ENCODE data around the gene CNFN. TPM values are rescaled to one million over a fixed set of nuclear protein-coding genes. Genes with fewer than 3 reads are reported as not detected.

The CNFN gene
- total and polyA plus RNA-seq, 2 donors, result 0.85 to 32.7 TPM

DNA sequence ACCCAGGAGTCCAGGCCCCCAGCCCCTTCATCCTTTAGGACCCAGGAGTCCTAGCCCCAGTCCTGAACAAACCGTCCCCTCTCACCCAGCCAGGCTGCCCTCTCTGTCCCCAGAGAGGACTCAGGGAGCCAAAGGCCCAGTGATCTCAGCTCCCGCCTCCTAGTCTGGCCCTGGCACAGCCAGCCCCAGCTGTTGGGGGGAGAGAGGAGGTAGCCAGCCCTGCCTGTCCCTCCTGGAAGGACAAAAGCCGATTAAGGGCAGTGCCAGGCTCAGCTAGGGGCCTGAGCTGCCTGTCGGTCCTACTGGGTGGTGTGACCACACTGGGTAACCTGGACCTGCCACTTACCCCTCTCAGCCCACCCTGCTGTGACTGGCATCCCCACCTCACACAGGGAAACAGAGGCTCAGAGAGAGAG is 22.6 kb upstream of the CNFN start:
- H3K4me3 ChIP-seq (ENCODE audit: low read length in 2 of 2), result no peak overlapping the region
- H3K27ac ChIP-seq (ENCODE audit: low read depth in 1 of 2, low read length in 1 of 2), result no peak overlapping the region
- no peaks in the 10 kb centered on the region for H3K4me1 ChIP-seq (ENCODE audit: control insufficient read depth in 2 of 2, insufficient read depth in 2 of 2, low read length in 2 of 2)
- peaks cover 26 to 36% of the 10 kb centered on the region in 2 donors for H3K36me3 ChIP-seq (ENCODE audit: control insufficient read depth in 2 of 2, insufficient read depth in 2 of 2, low read length in 1 of 2)
- no peak for DNase-seq (ENCODE audit: low read depth in 6 of 9, low spot score in 9 of 9)
- H3K27me3 ChIP-seq (ENCODE audit: control insufficient read depth in 2 of 2, insufficient read depth in 1 of 2, low read length in 1 of 2), result no peaks in the 10 kb centered on the region
- 94% methylated on average over 4 of the region's 4 CpGs for WGBS
- H3K9me3 ChIP-seq (ENCODE audit: control insufficient read depth in 2 of 2, insufficient read depth in 1 of 2, low read length in 1 of 2), result no peaks in the 10 kb centered on the region

DNA sequence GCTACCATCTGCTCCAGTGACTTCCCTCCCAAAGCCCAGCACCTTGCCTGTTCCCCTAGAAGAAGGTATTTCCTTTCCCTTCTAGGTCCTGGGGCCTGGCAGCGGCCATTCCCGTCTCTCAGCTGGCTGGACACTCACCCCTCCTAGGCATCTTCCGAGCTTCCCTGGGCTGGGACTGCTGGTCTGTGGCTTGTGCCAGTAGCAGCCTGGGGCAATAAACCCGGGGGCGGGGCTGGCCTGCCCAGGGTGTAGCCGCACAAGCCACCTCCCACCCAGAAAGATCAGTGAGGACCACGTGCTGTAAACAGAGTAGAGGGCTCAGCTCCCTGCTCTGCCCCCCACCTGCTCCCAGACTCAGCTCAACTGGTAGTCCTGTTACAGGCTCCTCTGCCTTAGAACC is 22.1 kb upstream of the CNFN start:
- Histone ChIP-seq H3K9me3 (ENCODE audit: control insufficient read depth in 2 of 2, insufficient read depth in 1 of 2, low read length in 1 of 2) (no peaks in the 10 kb centered on the region), H3K4me3 (ENCODE audit: low read length in 2 of 2) (no peak overlapping the region), H3K4me1 (ENCODE audit: control insufficient read depth in 2 of 2, insufficient read depth in 2 of 2, low read length in 2 of 2) (no peaks in the 10 kb centered on the region), H3K27ac (ENCODE audit: low read depth in 1 of 2, low read length in 1 of 2) (no peak overlapping the region), H3K27me3 (ENCODE audit: control insufficient read depth in 2 of 2, insufficient read depth in 1 of 2, low read length in 1 of 2) (no peaks in the 10 kb centered on the region), H3K36me3 (ENCODE audit: control insufficient read depth in 2 of 2, insufficient read depth in 2 of 2, low read length in 1 of 2) (peaks cover 28 to 40% of the 10 kb centered on the region in 2 donors)
- 93% methylated on average over 7 of the region's 7 CpGs for WGBS
- DNase-seq (ENCODE audit: low read depth in 6 of 9, low spot score in 9 of 9), result no peak

DNA sequence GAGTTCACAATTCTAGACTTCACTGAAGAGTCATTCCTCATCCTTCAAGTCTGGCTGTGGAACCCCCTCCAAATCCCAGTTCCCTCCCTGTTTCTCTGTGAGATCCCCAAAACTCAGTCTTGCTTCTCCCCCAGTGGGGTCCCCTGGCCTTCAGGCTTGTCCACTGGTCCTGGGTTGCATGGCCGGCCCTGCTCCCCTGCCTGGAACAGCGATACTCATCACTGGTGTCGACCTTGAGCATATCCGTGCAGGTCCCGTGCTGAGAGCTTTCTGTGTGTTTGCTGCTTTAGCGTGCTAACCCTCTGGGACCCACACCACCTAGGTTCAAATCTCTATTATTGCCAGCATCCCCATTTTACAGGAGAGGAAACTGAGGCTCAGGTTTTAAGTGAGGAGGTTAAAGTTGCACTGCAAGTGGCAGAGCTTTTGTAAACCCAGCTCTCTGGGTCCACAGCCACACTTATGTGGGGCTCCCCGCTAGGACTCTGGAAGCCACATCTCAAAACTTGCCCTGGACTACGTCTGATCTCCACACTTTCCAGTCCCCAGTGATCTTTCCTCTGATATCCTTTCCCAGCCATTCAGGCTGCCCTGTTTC is 21.6 kb upstream of the CNFN start:
- DNase-seq (ENCODE audit: low read depth in 6 of 9, low spot score in 9 of 9), result no peak
- H3K27ac ChIP-seq (ENCODE audit: low read depth in 1 of 2, low read length in 1 of 2), result no peak overlapping the region
- no peak overlapping the region for H3K4me3 ChIP-seq (ENCODE audit: low read length in 2 of 2)
- H3K27me3 ChIP-seq (ENCODE audit: control insufficient read depth in 2 of 2, insufficient read depth in 1 of 2, low read length in 1 of 2), result no peaks in the 10 kb centered on the region
- 99% methylated on average over 8 of the region's 8 CpGs for WGBS
- peaks cover 30 to 46% of the 10 kb centered on the region in 2 donors for H3K36me3 ChIP-seq (ENCODE audit: control insufficient read depth in 2 of 2, insufficient read depth in 2 of 2, low read length in 1 of 2)
- no peaks in the 10 kb centered on the region for H3K9me3 ChIP-seq (ENCODE audit: control insufficient read depth in 2 of 2, insufficient read depth in 1 of 2, low read length in 1 of 2)
- no peaks in the 10 kb centered on the region for H3K4me1 ChIP-seq (ENCODE audit: control insufficient read depth in 2 of 2, insufficient read depth in 2 of 2, low read length in 2 of 2)

- Histone ChIP-seq H3K9me3 (ENCODE audit: control insufficient read depth in 2 of 2, insufficient read depth in 1 of 2, low read length in 1 of 2) (no peaks in the 10 kb centered on the region), H3K4me3 (ENCODE audit: low read length in 2 of 2) (no peak overlapping the region), H3K36me3 (ENCODE audit: control insufficient read depth in 2 of 2, insufficient read depth in 2 of 2, low read length in 1 of 2) (peaks cover 42 to 55% of the 10 kb centered on the region in 2 donors), H3K4me1 (ENCODE audit: control insufficient read depth in 2 of 2, insufficient read depth in 2 of 2, low read length in 2 of 2) (no peaks in the 10 kb centered on the region), H3K27ac (ENCODE audit: low read depth in 1 of 2, low read length in 1 of 2) (no peak overlapping the region), H3K27me3 (ENCODE audit: control insufficient read depth in 2 of 2, insufficient read depth in 1 of 2, low read length in 1 of 2) (no peaks in the 10 kb centered on the region)
- 96% methylated on average over 30 of the region's 30 CpGs for WGBS
- DNase-seq (ENCODE audit: low read depth in 6 of 9, low spot score in 9 of 9), result no peak
Measured at GRCh38 chr19:42410371-42410770, 20.3 kb upstream of the CNFN start.

DNA sequence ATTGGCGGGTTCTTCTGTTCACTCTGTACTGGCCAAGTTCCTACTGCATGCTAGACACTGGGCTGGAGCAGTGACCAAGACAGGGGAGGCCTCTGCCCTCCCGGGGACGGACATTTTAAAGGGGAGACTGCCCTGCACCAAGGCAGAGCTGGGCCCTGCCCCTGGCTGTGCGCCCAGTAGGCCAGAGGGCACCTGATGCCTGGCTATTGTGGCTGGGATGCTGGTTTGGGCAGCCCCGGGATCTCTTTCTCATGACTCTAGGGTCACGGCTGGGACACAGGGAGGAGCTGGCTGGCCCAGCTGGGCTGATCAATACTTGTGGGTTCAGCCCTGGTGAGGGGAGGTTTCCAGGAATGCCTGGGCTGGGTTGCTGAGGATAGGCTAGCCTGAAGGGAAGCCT is 19.4 kb upstream of the CNFN start:
- Histone ChIP-seq H3K9me3 (ENCODE audit: control insufficient read depth in 2 of 2, insufficient read depth in 1 of 2, low read length in 1 of 2) (no peaks in the 10 kb centered on the region), H3K27me3 (ENCODE audit: control insufficient read depth in 2 of 2, insufficient read depth in 1 of 2, low read length in 1 of 2) (no peaks in the 10 kb centered on the region), H3K4me1 (ENCODE audit: control insufficient read depth in 2 of 2, insufficient read depth in 2 of 2, low read length in 2 of 2) (no peaks in the 10 kb centered on the region), H3K4me3 (ENCODE audit: low read length in 2 of 2) (no peak overlapping the region), H3K36me3 (ENCODE audit: control insufficient read depth in 2 of 2, insufficient read depth in 2 of 2, low read length in 1 of 2) (peaks cover 42 to 59% of the 10 kb centered on the region in 2 donors), H3K27ac (ENCODE audit: low read depth in 1 of 2, low read length in 1 of 2) (no peak overlapping the region)
- 98% methylated on average over 6 of the region's 6 CpGs for WGBS
- DNase-seq (ENCODE audit: low read depth in 6 of 9, low spot score in 9 of 9), result no peak

- H3K27me3 ChIP-seq (ENCODE audit: control insufficient read depth in 2 of 2, insufficient read depth in 1 of 2, low read length in 1 of 2), result peaks cover 0 to under 1% of the 10 kb centered on the region in 2 donors
- H3K4me1 ChIP-seq (ENCODE audit: control insufficient read depth in 2 of 2, insufficient read depth in 2 of 2, low read length in 2 of 2), result no peaks in the 10 kb centered on the region
- H3K4me3 ChIP-seq (ENCODE audit: low read length in 2 of 2), result no peak overlapping the region
- DNase-seq (ENCODE audit: low read depth in 6 of 9, low spot score in 9 of 9), result no peak
- WGBS, result 98% methylated on average over 10 of the region's 10 CpGs
- no peaks in the 10 kb centered on the region for H3K9me3 ChIP-seq (ENCODE audit: control insufficient read depth in 2 of 2, insufficient read depth in 1 of 2, low read length in 1 of 2)
- H3K27ac ChIP-seq (ENCODE audit: low read depth in 1 of 2, low read length in 1 of 2), result no peak overlapping the region
- peaks cover 41 to 61% of the 10 kb centered on the region in 2 donors for H3K36me3 ChIP-seq (ENCODE audit: control insufficient read depth in 2 of 2, insufficient read depth in 2 of 2, low read length in 1 of 2)
Measured at GRCh38 chr19:42407816-42408175, 17.7 kb upstream of the CNFN start.

DNA sequence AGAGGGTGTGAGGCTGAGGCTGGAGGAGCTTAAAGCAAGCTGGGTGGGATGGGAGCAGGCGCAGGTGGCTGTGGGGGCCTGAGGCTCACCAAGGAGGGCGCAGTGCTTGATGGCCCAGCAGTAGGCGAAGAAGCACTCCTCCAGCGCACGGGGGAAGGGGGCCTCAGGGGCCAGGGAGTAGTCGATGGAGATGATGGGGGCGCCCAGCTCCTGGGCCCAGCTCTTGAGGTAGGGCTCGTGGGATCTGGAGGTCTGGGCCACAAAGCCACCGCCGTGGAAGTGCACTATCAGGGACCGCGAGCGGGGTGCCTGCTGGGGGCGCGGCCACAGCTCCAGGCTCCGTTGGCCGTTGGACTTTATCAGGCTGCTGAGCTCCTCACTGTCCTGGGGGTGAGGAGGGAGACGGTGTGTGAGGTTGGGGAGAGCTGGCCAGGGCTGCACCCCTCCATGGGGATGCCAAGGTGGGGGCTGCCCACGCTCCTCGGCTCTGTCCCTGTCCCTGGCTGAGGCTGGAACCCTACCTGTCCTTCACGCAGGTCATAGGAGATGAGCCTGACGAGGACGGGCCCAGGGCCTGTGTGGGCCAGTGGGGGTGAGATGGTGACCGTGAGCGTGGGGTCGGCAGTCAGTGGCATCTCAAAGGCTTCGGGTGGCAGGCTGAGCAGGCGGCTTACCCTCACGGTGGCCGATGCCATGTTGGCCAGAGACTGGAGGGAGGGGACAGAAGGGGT is 17.2 kb upstream of the CNFN start:
- H3K4me1 ChIP-seq (ENCODE audit: control insufficient read depth in 2 of 2, insufficient read depth in 2 of 2, low read length in 2 of 2), result peaks cover 2 to 3% of the 10 kb centered on the region in 2 donors
- no peak for DNase-seq (ENCODE audit: low read depth in 6 of 9, low spot score in 9 of 9)
- WGBS, result 97% methylated on average over 30 of the region's 30 CpGs
- H3K27me3 ChIP-seq (ENCODE audit: control insufficient read depth in 2 of 2, insufficient read depth in 1 of 2, low read length in 1 of 2), result peaks cover under 1 to 6% of the 10 kb centered on the region in 2 donors
- H3K9me3 ChIP-seq (ENCODE audit: control insufficient read depth in 2 of 2, insufficient read depth in 1 of 2, low read length in 1 of 2), result no peaks in the 10 kb centered on the region
- H3K36me3 ChIP-seq (ENCODE audit: control insufficient read depth in 2 of 2, insufficient read depth in 2 of 2, low read length in 1 of 2), result peaks cover 41 to 61% of the 10 kb centered on the region in 2 donors
- no peak overlapping the region for H3K27ac ChIP-seq (ENCODE audit: low read depth in 1 of 2, low read length in 1 of 2)
- H3K4me3 ChIP-seq (ENCODE audit: low read length in 2 of 2), result no peak overlapping the region

GRCh38 chr19:42406111-42406510 is 16.0 kb upstream of the CNFN start:
- Histone ChIP-seq H3K27me3 (ENCODE audit: control insufficient read depth in 2 of 2, insufficient read depth in 1 of 2, low read length in 1 of 2) (peaks cover 5 to 16% of the 10 kb centered on the region in 2 donors), H3K27ac (ENCODE audit: low read depth in 1 of 2, low read length in 1 of 2) (no peak overlapping the region), H3K4me3 (ENCODE audit: low read length in 2 of 2) (no peak overlapping the region), H3K9me3 (ENCODE audit: control insufficient read depth in 2 of 2, insufficient read depth in 1 of 2, low read length in 1 of 2) (no peaks in the 10 kb centered on the region), H3K36me3 (ENCODE audit: control insufficient read depth in 2 of 2, insufficient read depth in 2 of 2, low read length in 1 of 2) (peaks cover 40 to 61% of the 10 kb centered on the region in 2 donors), H3K4me1 (ENCODE audit: control insufficient read depth in 2 of 2, insufficient read depth in 2 of 2, low read length in 2 of 2) (peaks cover 4 to 10% of the 10 kb centered on the region in 2 donors)
- no peak for DNase-seq (ENCODE audit: low read depth in 6 of 9, low spot score in 9 of 9)
- 97% methylated on average over 11 of the region's 11 CpGs for WGBS

- DNase-seq (ENCODE audit: low read depth in 6 of 9, low spot score in 9 of 9), result no peak
- no peak overlapping the region for H3K4me3 ChIP-seq (ENCODE audit: low read length in 2 of 2)
- WGBS, result 96% methylated on average over 10 of the region's 10 CpGs
- H3K36me3 ChIP-seq (ENCODE audit: control insufficient read depth in 2 of 2, insufficient read depth in 2 of 2, low read length in 1 of 2), result peaks cover 32 to 43% of the 10 kb centered on the region in 2 donors
- peaks cover 4 to 11% of the 10 kb centered on the region in 2 donors for H3K4me1 ChIP-seq (ENCODE audit: control insufficient read depth in 2 of 2, insufficient read depth in 2 of 2, low read length in 2 of 2)
- H3K27ac ChIP-seq (ENCODE audit: low read depth in 1 of 2, low read length in 1 of 2), result no peak overlapping the region
- H3K27me3 ChIP-seq (ENCODE audit: control insufficient read depth in 2 of 2, insufficient read depth in 1 of 2, low read length in 1 of 2), result peaks cover 5 to 20% of the 10 kb centered on the region in 2 donors
- H3K9me3 ChIP-seq (ENCODE audit: control insufficient read depth in 2 of 2, insufficient read depth in 1 of 2, low read length in 1 of 2), result no peaks in the 10 kb centered on the region
Measured at GRCh38 chr19:42403586-42403985, 13.5 kb upstream of the CNFN start.

Measured in thymus (tissue), 11 donors.